HL-60/S4 treated with phorbol 12-myristate 13-acetate at 8.2 ng/mL for 4 days and 3 days (cell line): ENCODE results near the gene FAM228B.
"Not testable (repeated sequence)": the region's sequence is repeated elsewhere in the genome, so short reads cannot be mapped to it uniquely, and the experiment has no call there.

Experiments used
- in situ Hi-C: fragments of 300-500 bp; cut with MboI; formaldehyde crosslinking; loops from 2 replicates; pipeline ENCODE4 v1.15.0; 2022; ENCODE audit warnings: low sequenced_read_pairs

Gene FAM228B

DNA sequence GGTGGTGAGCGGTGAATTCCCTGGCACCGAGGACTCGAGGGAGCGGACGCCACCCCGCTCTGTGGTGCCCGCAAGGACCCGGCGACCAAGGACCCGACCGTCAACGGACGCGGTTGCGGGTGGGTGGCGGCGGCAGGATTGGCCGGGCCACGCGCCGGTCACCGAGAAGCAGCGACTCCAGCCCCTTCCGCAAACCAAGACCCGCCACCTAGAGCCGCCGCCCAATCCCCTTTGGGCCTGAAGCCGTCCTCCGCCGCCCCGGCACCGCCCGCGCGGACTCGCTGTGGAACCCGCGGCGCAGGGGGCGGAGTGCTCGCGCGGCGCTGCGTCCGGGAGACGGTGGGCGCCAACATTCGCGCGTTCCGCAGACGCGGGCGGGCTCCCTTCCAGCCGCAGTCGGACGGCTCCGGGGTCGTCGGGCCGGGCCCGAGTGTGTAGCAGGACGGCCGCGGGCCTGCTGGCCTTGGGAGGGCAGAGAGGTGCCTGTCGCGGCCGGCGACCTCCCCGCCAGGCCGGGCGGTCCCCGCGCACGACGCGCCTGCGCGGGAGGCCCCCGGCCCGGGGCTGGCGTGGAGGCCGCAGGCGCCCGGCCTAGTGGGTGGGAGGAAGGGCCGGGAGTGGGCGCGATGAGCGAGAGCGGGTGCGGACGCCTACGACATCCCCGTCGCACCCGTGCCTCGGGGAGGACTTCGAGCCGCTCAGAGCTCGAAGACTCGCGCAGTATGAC lies at the start of gene FAM228B, which contains the start of gene PFN4:
TSS of gene FAM228B (plus strand) at position 275 of the 727 bp plus-strand sequence. CDS start 893 bp downstream, outside the sequence.
TSS of gene PFN4 (minus strand) at position 140 of the 727 bp plus-strand sequence. CDS start 799 bp downstream, outside the sequence.
- in situ Hi-C loops = no loop called here

DNA sequence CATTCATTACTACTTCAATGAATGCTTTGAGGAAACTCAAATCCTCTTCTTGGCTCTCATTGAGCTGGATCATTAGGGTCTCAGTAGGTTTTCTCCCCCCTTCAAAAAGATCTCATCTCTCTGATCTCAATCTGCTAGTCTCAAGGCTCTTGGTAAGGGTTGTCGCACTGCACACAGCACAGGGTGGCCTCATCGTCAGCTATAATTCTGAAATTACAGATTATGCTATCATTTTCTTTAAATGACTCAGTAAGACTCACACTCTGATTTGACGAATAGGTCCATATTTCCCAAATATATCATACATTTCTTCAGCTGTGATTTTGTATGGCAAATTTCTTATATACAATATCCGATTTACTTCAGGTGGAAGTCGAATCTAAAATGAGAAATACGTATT lies 49.5 kb upstream of the FAM228B start:
- in situ Hi-C loops = no loop called here

DNA sequence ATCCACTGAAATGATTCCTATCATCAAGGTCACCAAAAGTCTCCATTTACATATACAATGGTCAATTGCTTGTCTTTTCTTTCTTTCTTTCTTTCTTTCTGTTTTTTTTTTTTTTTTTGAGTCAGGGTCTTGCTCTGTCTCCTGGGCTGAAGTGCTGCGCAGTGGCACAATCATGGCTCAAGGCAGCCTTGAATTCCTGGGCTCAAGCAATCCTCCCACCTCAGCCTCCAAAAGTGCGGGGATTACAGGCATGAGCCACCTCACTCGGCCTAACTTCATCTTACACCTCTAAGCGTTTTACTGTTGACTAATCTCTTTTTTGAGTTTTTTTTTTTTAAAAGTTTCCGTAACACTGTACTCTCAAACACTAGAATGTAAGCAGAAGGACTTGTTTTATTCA lies 48.0 kb upstream of the FAM228B start:
- in situ Hi-C loops = no loop called here

GRCh38 chr2:24075915-24076848 lies 47.1 kb upstream of the FAM228B start, which contains the start of gene SF3B6:
Gene SF3B6, minus strand, starts transcription at chr2:24076326. Its CDS starts 97 bp downstream, at chr2:24076229.
- in situ Hi-C loops = no loop called here

DNA sequence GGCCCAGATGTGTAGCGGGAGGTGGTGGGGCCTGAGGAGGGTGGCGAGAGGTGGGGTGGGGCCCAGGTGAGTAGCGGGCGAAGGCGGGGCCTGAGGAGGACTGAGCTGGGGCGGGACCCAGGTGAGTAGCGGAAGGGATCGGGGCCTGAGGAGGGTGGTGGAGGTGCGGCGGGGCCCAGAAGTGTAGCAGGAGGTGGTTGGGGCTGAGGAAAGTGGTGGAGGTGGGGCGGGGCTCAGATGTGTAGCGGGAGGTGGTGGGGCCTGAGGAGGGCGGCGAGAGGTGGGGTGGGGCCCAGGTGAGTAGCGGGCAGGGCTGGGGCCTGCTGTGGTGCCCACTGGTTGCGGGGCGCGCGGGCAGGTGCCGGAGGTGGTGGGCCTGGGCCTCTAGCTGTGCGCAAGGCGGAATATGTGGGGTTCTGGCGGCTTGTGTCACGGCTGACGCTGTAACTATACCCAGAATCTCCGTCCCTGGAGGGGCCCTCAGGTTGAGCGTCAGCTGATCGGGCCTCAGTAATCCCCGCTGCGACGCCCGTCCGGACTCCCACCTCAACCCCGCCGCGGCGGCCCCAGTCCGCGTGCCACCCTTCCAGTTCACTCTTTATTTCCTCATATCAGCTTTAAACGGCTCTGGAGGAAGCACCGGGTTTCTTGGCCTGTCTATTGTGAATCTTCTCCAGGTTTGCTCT lies 46.3 kb upstream of the FAM228B start:
- in situ Hi-C loops = no loop called here

- in situ Hi-C loops = no loop called here
Measured at GRCh38 chr2:24077535-24077877, 45.8 kb upstream of the FAM228B start.

DNA sequence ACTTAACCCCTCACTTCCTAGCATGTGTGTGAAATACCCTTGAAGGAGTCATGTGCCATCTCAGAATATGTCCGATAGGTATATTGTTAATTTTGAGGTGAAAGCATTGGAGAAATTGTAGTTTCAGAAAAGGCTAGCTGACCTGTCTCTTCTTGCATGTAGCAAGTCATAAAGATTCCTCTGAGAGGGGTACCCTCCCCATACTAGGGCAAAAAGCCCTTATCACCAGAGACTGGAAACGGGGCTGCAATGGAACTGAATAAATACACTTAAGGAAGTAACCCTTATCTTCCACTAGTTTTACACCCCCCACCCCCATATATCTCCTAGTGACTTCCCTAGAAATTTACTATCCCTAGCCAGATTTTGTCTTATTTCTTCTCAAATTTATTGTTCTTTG lies 45.4 kb upstream of the FAM228B start:
- in situ Hi-C loops = no loop called here

- in situ Hi-C loops = no loop called here
Measured at GRCh38 chr2:24080701-24081100, 42.6 kb upstream of the FAM228B start.

- in situ Hi-C loops = no loop called here
Measured at GRCh38 chr2:24082787-24083566, 40.3 kb upstream of the FAM228B start.

DNA sequence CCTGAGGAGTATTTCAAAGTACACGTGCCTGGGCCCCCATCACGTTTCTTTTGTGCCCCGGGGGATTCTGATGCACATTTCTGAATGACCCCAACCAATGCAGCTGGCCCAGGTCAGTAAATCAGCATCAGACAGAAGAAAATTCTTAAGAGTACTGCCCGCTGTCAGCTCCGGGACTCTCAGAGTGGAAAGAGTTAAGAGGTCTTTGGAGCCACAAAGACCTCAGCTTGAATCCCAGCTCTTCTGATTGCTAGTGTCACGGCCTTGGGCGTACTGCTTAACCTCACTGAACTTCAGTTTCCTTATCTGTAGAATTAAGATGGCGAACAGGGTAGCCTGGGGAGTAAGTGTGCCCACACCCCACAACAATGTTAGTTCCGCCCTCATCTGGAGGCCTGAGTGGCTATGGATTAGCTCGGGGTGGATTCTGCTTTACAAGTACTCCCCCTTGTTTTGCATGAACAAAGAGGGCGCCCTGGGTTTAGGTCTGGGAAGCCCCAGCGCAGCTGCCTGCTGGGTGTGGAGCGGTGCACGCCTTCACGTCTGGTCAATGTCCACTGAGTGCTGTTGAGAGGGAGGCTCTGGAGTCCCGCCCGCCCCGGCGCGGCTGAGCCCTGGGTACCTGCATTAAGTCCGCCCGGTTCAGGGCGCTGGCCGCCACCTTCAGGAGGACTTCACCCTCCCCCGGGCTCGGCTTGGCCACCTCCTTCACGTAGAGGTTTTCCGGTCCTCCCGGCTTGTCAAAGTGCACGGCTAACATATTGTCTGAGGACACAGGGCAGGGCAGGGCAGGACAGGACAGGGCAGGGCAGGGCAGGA lies 39.5 kb upstream of the FAM228B start:
- in situ Hi-C loops = no loop called here

DNA sequence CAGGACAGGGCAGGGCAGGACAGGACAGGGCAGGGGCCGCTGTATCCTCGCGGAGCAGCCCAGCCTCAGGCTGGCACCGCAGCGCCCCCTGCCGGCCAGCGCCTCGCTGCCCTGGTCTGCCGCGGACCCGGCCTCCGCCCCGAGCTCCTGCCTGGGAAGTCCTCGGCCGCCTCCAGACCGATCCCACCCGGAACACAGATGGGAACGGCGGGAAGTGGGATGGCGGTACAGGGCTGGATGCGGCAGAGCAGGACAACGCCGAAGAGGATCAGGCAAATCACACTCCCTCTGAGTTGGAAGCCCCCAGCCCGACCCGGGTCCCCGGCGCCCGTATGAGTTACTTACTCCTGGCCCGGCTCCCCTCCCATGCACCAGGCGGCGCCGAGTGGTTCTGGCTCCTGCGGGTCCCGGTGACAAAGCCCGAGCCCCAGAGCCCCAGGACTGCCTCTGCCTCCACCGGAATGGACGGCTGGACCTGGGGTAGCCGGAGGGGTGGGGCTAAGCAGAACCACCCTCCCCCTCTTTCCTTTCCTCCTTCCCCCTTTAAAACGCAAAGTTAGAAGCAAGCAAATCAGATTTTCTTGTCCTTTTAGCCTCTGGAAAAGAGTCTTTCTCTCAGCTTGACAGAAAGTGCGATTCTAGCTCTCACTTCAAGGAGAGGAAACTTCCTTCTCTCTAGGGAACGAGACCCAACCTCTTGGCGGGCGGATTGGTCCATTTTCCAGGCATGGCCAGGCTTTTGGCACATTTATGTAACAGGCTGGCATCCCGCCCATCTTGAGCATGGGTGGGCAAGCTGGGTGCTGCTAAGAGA lies 38.7 kb upstream of the FAM228B start, which contains the start of gene TP53I3:
TSS of gene TP53I3 (minus strand) at position 449 of the 814 bp plus-strand sequence. CDS start 508 bp downstream, outside the sequence.
- in situ Hi-C loops = no loop called here

GRCh38 chr2:24085200-24085489 lies 38.1 kb upstream of the FAM228B start:
- in situ Hi-C loops = no loop called here

GRCh38 chr2:24086241-24086640 lies 37.0 kb upstream of the FAM228B start:
- in situ Hi-C loops = no loop called here

- in situ Hi-C loops = no loop called here
Measured at GRCh38 chr2:24087032-24087431, 36.2 kb upstream of the FAM228B start.

GRCh38 chr2:24088821-24089359 lies 34.4 kb upstream of the FAM228B start:
- in situ Hi-C loops = no loop called here

DNA sequence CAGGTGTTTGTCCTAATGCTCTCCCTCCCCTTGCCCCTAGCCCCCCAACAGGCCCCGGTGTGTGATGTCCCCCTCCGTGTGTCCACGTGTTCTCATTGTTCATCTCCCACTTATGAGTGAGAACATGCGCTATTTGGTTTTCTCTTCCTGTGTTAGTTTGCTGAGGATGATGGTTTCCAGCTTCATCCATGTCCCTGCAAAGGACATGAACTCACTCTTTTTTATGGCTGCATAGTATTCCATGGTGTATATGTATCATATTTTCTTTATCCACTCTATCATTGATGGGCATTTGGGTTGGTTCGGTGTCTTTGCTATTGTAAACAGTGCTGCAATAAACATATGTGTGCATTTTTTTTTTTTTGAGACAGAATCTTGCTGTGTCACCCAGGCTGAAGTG lies 30.0 kb upstream of the FAM228B start:
- in situ Hi-C loops = not testable (repeated sequence)

DNA sequence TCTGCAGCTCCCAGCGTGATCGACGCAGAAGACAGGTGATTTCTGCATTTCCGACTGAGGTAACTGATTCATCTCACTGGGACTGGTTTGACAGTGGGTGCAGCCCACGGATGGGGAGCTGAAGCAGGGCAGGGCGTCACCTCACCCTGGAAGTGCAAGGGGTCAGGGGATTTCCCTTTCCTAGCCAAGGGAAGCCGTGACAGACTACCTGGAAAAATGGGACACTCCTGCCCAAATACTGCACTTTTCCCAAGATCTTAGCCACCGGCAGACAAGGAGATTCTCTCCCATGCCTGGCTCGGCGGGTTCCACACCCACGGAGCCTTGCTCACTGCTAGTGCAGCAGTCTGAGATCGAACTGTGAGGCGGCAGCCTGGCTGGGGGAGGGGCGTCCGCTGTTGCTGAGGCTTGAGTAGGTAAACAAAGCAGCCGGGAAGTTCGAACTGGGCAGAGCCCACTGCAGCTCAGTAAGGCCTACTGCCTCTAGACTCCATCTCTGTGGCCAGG lies 28.0 kb upstream of the FAM228B start:
- in situ Hi-C loops = not testable (repeated sequence)

DNA sequence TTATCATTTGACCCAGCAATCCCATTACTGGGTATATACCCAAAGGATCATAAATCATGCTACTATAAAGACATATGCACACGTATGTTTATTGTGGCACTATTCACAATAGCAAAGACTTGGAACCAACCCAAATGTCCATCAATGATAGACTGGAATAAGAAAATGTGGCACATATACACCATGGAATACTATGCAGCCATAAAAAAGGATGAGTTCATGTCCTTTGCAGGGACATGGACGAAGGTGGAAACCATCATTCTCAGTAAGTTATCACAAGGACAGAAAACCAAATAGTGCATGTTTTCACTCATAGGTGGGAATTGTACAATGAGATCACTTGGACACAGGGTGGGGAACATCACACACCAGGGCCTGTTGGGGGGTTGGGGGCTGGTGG lies 22.5 kb upstream of the FAM228B start:
- in situ Hi-C loops = not testable (repeated sequence)
